ENCODE data around the gene CDC14B. TPM values are rescaled to one million over a fixed set of nuclear protein-coding genes. Genes with fewer than 3 reads are reported as not detected.

CDC14B gene
- total RNA-seq, 2 experiments from 2014 or later: 1.1 to 4.8 TPM

DNA sequence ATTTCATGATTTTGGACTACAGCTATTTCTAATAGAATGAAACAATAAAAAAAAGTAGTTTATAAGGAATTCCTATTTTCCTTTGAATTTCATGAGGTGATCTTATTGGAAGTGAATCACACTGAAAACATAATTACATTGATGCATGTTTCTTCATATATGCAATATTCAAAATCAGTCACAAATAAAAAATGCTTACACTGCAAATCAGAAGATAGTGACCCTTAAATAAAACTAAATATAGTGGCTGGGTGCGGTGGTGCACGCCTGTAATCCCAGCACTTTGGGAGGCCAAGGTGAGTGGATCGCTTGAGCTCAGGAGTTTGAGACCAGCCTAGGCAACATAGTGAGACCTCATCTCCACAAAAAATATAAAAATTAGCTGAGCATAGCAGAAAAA is 79.5 kb downstream of the CDC14B start:
- H3K27ac Mint-ChIP-seq: no peak overlapping the region
- no peak overlapping the region for H3K4me3 Mint-ChIP-seq
- CTCF ChIA-PET: no interaction called here
- H3K4me1 Mint-ChIP-seq: no peaks in the 10 kb centered on the region
- H3K9me3 Mint-ChIP-seq (ENCODE audit: low read depth): no peaks in the 10 kb centered on the region
- DNase-seq (no peak), ATAC-seq (no peak)
- no peaks in the 10 kb centered on the region for H3K36me3 Mint-ChIP-seq
- H3K27me3 Mint-ChIP-seq: no peaks in the 10 kb centered on the region

DNA sequence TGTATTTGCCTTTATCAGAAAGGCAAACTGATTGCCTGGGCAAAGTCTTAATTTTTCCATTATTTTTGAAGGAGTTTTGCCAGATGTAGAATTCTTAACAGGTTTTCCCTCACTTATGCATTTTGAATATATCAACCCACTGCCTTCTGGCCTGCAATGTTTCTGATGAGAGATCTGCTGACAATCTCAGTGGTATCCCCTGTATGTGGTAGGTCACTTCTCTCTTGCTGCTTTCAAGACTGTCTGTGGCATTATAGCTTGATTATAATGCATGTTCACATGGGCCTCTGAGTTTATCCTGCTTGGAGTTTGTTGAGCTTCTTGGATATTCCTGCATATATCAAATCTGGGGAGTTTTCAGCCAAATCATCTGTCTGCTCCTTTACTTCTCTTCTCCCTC is 87.5 kb downstream of the CDC14B start:
- Mint-ChIP-seq H3K27ac (no peak overlapping the region), H3K36me3 (peaks cover 5% of the 10 kb centered on the region), H3K9me3 (ENCODE audit: low read depth) (no peaks in the 10 kb centered on the region), H3K4me3 (no peak overlapping the region), H3K4me1 (no peaks in the 10 kb centered on the region), H3K27me3 (no peaks in the 10 kb centered on the region)
- ATAC-seq: no peak
- CTCF ChIA-PET: interaction anchor here (1.1 kb wide), 1 partner anchor 9 kb away, joined by 3 read pairs; no protein-coding TSS in a partner anchor
- no peak for DNase-seq

DNA sequence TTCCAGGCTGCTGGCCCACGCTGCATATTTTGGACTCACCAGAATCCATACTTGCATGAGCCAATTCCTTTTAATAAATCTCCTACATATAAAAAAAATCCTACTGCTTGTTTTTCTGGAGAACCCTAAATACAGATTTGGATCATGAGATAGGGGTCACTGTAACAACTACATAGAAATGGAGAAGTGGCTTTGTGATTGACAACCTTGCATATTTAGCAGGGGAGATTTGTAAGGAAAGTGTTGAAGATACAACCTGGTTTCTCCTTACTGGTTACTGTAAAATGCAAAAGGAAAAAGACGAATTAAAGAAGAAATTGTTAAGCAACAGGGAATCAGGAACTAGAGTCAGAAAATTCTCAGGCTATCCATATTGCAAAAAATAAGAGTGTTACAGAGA is 94.9 kb downstream of the CDC14B start:
- no peaks in the 10 kb centered on the region for H3K27me3 Mint-ChIP-seq
- no peak overlapping the region for H3K4me3 Mint-ChIP-seq
- no peaks in the 10 kb centered on the region for H3K36me3 Mint-ChIP-seq
- CTCF ChIA-PET: no interaction called here
- no peaks in the 10 kb centered on the region for H3K9me3 Mint-ChIP-seq (ENCODE audit: low read depth)
- ATAC-seq: no peak
- no peak for DNase-seq
- no peak overlapping the region for H3K27ac Mint-ChIP-seq
- H3K4me1 Mint-ChIP-seq: peaks cover 2% of the 10 kb centered on the region

DNA sequence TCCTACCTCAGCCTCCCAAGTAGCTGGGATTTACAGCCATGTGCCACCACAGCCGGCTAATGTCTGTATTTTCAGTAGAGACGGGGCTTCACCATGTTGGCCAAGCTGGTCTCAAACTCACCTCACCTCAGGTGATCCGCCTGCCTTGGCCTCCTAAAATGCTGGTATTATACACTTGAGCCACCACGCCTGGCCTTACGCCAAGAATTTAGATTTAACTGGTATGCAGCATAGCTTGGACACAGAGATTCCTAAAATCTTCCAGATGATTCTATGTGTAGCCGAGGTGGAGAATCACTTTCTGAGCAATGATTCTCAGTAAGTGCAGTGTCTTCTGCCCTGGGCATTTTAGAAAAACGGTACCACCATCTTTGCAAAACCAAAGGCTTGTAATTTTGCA is 95.6 kb downstream of the CDC14B start:
- H3K27ac Mint-ChIP-seq: no peak overlapping the region
- no peaks in the 10 kb centered on the region for H3K9me3 Mint-ChIP-seq (ENCODE audit: low read depth)
- H3K36me3 Mint-ChIP-seq: no peaks in the 10 kb centered on the region
- no peak overlapping the region for H3K4me3 Mint-ChIP-seq
- H3K4me1 Mint-ChIP-seq: peaks cover 2% of the 10 kb centered on the region
- DNase-seq (no peak), ATAC-seq (no peak)
- CTCF ChIA-PET: no interaction called here
- no peaks in the 10 kb centered on the region for H3K27me3 Mint-ChIP-seq

DNA sequence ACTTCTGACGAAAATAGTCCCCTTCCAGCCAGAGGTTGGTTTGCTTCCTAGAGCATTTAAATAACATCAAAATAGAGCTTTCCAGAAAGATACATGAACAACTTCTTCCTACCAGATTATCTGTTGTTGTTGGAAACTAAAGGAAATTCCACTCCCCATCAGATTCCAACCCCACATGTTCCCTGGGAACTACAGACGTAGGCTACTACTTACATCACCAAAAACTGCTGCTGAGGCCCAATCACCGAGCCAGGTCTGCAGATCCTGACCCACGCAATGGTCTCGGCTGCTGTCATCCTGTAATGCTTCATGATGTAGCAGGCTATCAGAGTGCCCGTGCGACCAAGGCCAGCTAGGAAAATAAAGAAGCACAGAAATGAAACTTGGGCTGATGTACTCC is 96.3 kb downstream of the CDC14B start:
- H3K36me3 Mint-ChIP-seq: no peaks in the 10 kb centered on the region

DNA sequence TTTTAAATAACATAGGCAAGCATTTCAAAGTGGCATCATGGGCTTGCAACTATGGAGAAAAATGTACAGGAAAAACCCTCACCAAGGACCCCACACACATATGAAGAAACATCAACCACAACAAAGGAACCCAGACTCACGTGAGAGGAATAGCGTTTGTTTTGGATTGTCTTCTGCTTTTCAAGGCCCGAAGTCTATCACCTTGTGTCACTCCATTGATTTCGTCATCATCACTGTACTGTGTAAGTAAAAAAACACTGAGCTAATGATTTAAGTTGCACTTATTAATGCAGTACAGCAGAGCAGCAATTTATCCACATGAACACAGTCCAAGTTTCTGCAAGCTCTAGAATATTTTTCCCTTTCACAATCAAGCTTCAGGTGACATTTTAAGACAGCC is 97.3 kb downstream of the CDC14B start:
- Mint-ChIP-seq H3K36me3 (no peaks in the 10 kb centered on the region), H3K27ac (no peak overlapping the region), H3K4me1 (peaks cover 2% of the 10 kb centered on the region), H3K9me3 (ENCODE audit: low read depth) (no peaks in the 10 kb centered on the region), H3K27me3 (no peaks in the 10 kb centered on the region), H3K4me3 (no peak overlapping the region)
- no peak for ATAC-seq
- DNase-seq: no peak
- CTCF ChIA-PET: interaction anchor here (1.0 kb wide), 2 partner anchors 10 to 16 kb away, joined by 3 read pairs; no protein-coding TSS in a partner anchor

More for the DNA sequence above, 96.3 kb downstream of the CDC14B start:
- ATAC-seq: no peak
- Mint-ChIP-seq H3K4me1 (peaks cover 2% of the 10 kb centered on the region), H3K27ac (no peak overlapping the region), H3K4me3 (no peak overlapping the region), H3K9me3 (ENCODE audit: low read depth) (no peaks in the 10 kb centered on the region), H3K27me3 (no peaks in the 10 kb centered on the region)
- CTCF ChIA-PET: interaction anchor here (0.5 to 1.0 kb wide), 2 partner anchors 9 to 48 kb away, joined by 3 read pairs; no protein-coding TSS in a partner anchor
- no peak for DNase-seq

DNA sequence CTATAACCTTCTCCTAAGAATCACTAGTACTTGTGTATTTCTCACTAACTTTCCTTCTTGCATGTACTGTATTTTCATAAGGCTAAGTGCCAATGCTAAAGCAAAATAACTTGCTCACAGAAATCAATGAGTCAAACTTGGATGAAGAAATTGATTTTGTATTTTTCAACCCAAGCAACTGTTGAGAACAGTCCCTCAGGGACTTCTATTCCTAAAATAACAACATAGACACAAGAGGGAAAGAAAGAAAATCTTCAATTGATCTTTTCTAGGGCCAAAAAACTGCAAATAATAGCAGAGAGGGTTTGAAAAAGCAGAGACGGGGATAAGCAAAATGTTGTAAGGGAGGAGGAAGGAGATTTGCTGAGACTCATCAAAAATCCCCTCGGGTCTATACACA is 99.9 kb downstream of the CDC14B start:
- ATAC-seq: no peak
- no peak overlapping the region for H3K27ac Mint-ChIP-seq
- no peaks in the 10 kb centered on the region for H3K9me3 Mint-ChIP-seq (ENCODE audit: low read depth)
- no peaks in the 10 kb centered on the region for H3K27me3 Mint-ChIP-seq
- peaks cover 2% of the 10 kb centered on the region for H3K4me1 Mint-ChIP-seq
- H3K4me3 Mint-ChIP-seq: no peak overlapping the region
- no peaks in the 10 kb centered on the region for H3K36me3 Mint-ChIP-seq
- CTCF ChIA-PET: no interaction called here
- DNase-seq: no peak

DNA sequence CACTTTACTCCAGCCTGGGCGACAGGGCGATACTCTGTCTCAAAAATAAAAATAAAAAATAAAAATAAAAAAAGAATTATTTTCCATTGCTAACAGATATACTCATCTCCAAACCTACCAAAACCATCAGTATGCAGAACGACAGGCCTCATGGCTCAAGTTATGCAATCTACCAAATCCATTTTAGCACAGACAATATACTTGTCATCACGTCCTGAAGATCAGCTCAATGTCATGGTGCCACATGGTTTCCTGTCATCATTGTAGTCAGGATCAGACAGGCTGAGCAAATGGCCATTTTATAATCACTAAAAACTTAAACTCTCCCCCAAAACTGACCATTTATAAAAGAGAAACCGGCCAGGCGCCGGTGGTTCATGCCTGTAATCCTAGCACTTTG is 100.5 kb downstream of the CDC14B start:
- Mint-ChIP-seq H3K4me1 (peaks cover 2% of the 10 kb centered on the region), H3K9me3 (ENCODE audit: low read depth) (no peaks in the 10 kb centered on the region), H3K4me3 (no peak overlapping the region), H3K27ac (no peak overlapping the region), H3K27me3 (no peaks in the 10 kb centered on the region), H3K36me3 (no peaks in the 10 kb centered on the region)
- ATAC-seq (no peak), DNase-seq (no peak)
- CTCF ChIA-PET: interaction anchor here (1.3 kb wide), 1 partner anchor 19 kb away, joined by 4 read pairs; no protein-coding TSS in a partner anchor

DNA sequence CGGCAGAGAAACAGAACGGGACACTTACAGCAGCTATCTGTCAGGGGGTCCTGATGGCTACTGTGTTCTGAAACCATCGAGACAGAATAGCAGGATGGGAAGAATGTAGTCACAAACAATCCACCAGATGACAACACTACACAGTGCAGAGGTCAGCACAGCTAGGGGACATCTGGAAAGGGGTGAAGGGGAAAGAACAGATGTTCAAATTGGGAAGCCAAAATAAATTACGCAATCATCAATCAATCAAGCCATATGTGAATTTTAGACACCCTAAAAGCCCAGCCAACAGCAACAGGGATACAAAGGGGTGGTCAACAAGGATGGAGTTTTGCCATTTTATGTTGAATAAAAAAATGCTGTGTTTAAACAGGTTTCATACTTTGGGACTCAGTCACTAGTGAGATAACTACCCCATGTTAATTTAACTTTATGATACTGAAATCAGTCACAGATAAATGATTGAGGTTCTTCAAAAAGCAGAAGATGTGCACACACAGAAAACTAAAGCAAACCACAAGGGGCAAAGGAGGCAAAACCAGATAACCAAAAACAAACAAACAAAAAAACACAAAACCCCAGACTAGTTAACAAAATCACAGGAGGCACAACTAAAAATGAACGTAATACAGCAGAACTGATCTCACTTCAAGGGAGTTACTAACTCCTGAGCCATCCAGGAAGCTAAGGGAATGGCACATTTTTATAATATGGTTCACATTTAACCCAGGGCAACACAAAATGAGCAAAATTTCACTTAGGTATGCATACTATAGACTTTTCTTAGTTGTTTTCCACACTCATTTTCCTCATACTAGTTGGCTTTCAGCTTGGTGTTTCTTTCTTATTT is 103.8 kb downstream of the CDC14B start:
- Mint-ChIP-seq H3K9me3 (ENCODE audit: low read depth) (no peaks in the 10 kb centered on the region), H3K27me3 (no peaks in the 10 kb centered on the region), H3K4me1 (no peaks in the 10 kb centered on the region), H3K36me3 (no peaks in the 10 kb centered on the region), H3K27ac (no peak overlapping the region), H3K4me3 (no peak overlapping the region)
- CTCF ChIA-PET: interaction anchor here (1.6 kb wide), 1 partner anchor 62 kb away, joined by 3 read pairs; no protein-coding TSS in a partner anchor
- ATAC-seq: no peak
- no peak for DNase-seq

DNA sequence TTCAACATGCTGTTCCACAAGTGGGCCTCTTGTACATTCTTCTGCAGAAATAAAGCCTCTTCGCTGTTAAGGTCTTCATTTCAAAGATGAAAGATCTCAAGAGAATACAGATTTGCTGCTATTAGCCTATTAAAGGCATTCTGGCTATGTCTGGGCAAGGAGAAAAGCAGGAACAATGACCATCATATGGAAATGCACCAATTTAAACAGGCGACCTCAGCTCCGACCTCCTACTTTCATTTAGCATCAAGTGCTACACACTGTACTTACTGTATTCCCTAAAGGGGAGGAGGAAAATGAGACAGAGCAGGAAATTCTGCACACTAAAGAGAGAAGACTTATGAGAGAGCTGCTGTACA is 104.9 kb downstream of the CDC14B start:
- Mint-ChIP-seq H3K9me3 (ENCODE audit: low read depth) (no peaks in the 10 kb centered on the region), H3K27ac (no peak overlapping the region), H3K27me3 (no peaks in the 10 kb centered on the region), H3K4me1 (peaks cover 4% of the 10 kb centered on the region), H3K4me3 (no peak overlapping the region), H3K36me3 (no peaks in the 10 kb centered on the region)
- CTCF ChIA-PET: interaction anchor here (1.6 kb wide), 1 partner anchor 63 kb away, joined by 3 read pairs; no protein-coding TSS in a partner anchor
- ATAC-seq: no peak
- no peak for DNase-seq

DNA sequence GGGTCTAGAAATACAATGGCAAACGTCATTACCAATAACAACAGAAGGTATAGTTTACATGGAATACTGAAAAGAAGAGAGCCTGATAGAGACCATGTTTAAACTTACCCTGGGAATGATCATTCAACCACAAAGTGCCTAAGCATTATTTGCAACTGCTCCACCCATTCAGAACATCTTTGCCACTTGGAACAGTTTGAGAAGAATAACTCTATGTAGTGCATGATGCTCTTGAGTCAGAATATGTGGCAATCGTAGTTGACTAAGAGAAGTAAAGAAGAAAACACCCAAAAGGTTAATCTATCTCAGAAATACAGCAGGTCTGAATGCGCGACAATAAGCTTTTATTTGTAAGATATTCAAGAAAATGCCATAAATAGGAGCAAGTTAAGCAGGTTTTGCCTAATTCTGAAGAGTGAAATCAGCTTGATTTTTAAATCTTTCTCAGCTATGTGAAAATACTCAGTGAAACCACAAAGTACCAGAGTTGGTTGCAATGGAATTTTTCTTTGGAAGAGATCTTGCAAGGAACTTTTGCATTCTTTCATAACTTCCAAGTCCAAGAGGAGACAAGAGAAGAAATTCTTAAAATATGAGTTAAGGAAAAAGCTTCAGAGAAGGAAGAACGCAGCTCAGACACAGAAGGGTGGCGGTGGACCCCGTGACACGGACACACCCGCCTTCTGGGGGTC is 105.4 kb downstream of the CDC14B start:
- Mint-ChIP-seq H3K27me3 (no peaks in the 10 kb centered on the region), H3K9me3 (ENCODE audit: low read depth) (no peaks in the 10 kb centered on the region), H3K27ac (no peak overlapping the region), H3K4me1 (peaks cover 4% of the 10 kb centered on the region), H3K4me3 (no peak overlapping the region), H3K36me3 (no peaks in the 10 kb centered on the region)
- CTCF ChIA-PET: no interaction called here
- ATAC-seq (no peak), DNase-seq (no peak)

DNA sequence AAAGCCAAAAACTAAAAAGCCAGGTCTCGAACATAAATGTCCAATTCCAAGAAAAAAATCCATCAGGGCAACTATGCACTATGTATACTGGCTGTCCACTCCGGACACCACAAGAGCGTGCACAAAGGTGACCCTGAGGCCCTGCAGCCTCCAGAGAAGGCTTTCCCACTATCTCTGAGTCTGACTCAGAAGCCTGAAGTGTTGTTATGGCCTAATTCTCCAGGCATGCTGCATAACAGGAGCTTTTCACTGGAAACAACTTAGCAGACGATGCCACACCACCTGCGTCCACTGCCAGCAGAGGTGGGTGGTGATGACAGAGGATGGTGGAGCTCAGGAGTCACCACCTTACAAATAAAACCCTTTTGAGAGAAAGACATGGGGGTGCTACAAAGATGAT is 106.0 kb downstream of the CDC14B start:
- Mint-ChIP-seq H3K4me1 (peaks cover 4% of the 10 kb centered on the region), H3K4me3 (no peak overlapping the region), H3K27ac (no peak overlapping the region), H3K9me3 (ENCODE audit: low read depth) (no peaks in the 10 kb centered on the region), H3K27me3 (no peaks in the 10 kb centered on the region), H3K36me3 (no peaks in the 10 kb centered on the region)
- ATAC-seq (no peak), DNase-seq (no peak)
- CTCF ChIA-PET: no interaction called here

DNA sequence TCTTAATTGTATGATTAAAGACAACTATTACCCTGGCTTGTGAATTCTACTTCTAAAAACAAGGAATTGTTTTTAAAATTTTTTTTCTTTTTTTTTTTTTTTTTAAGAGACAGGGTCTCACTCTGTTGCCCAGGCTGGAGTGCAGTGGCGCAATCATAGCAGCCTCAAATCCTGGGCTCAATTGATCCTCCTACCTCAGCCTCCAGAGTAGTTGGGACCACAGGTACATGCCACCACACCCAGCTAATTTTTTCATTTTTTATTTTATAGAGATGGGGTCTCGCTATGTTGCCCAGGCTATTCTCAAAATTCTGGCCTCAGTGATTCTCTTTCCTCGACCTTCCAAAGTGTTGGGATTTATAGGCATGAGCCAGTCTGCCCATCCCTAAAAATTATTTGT is 107.4 kb downstream of the CDC14B start:
- ATAC-seq (no peak), DNase-seq (no peak)
- Mint-ChIP-seq H3K4me1 (peaks cover 4% of the 10 kb centered on the region), H3K27ac (no peak overlapping the region), H3K9me3 (ENCODE audit: low read depth) (no peaks in the 10 kb centered on the region), H3K36me3 (no peaks in the 10 kb centered on the region), H3K4me3 (no peak overlapping the region), H3K27me3 (no peaks in the 10 kb centered on the region)
- CTCF ChIA-PET: no interaction called here

DNA sequence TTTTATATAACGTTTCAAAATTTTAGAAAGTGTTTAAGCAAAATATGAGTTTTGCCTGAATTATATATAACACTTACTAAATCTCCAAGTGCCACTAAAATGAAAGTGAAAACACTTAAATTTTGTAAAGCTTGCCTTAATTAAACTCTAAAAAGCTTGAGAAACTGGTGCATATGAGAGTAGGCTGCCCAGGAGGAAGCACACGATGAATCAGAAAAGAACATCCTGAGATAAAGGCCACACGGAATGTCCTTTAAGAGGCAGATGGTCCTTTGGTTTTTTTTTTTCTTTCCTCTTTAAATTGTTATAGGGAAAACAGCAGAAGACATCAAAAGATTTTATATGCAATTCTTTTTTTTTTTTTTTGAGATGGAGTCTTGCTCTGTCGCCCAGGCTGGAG is 109.4 kb downstream of the CDC14B start:
- H3K27ac Mint-ChIP-seq: no peak overlapping the region
- no peaks in the 10 kb centered on the region for H3K9me3 Mint-ChIP-seq (ENCODE audit: low read depth)
- H3K36me3 Mint-ChIP-seq: no peaks in the 10 kb centered on the region
- H3K27me3 Mint-ChIP-seq: no peaks in the 10 kb centered on the region
- no peak overlapping the region for H3K4me3 Mint-ChIP-seq
- CTCF ChIA-PET: interaction anchor here (1.4 kb wide), 1 partner anchor 57 kb away, joined by 5 read pairs; no protein-coding TSS in a partner anchor
- ATAC-seq: no peak
- peaks cover 4% of the 10 kb centered on the region for H3K4me1 Mint-ChIP-seq
- DNase-seq: no peak

Measured in activated CD8-positive, alpha-beta memory T cell treated with anti-CD3 and anti-CD28 coated beads, Interleukin-2, amount 10 ng/mL, durations not matched to agents 7 days and 5 days (primary cell).